ENCODE measurements around the gene HAUS1.
"Not testable (repeated sequence)": the region's sequence is repeated elsewhere in the genome, so short reads cannot be mapped to it uniquely, and the experiment has no call there.

GRCh38 chr18:46160840-46161239 lies 56.7 kb downstream of the HAUS1 start:
- not testable (repeated sequence) for TF ChIP-seq CTCF, POLR2AphosphoS5, POLR2A, EP300 (IDR thresholded peaks at IDR 0.05)

All from suprapubic skin (tissue), 4 donors.